GM23338 (cell line): ENCODE results near the gene CNNM4. TPM values are rescaled to one million over a fixed set of nuclear protein-coding genes. Genes with fewer than 3 reads are reported as not detected.

Experiments used
- ATAC-seq: fragments of 200-7000 bp; cut with Tn5 transposase; 3 replicates; pipeline ENCODE4 v1.9.1; 2020
- DNase-seq: peaks from one replicate; pipeline ENCODE4 v3.0.0-alpha.2; 2015; ENCODE audit warnings: low spot score
- H2AFZ ChIP-seq: fragments of 200-600 bp; sonication (generic); 2 replicates; pipeline ENCODE4 v1.8.0; 2016; ENCODE audit warnings: antibody characterized with exemption, mild to moderate bottlenecking, moderate library complexity
- H3F3A ChIP-seq: fragments of 200-600 bp; sonication (generic); replicated peaks from 2 replicates; pipeline ENCODE4 v1.8.0; 2017; ENCODE audit warnings: antibody characterized with exemption, mixed run types, low read depth
- H3K27ac ChIP-seq: fragments of 200-600 bp; sonication (generic); 2 replicates; pipeline ENCODE4 v1.6.1; 2016; ENCODE audit warnings: low read depth
- H3K27me3 ChIP-seq: fragments of 200-600 bp; sonication (generic); 2 replicates; pipeline ENCODE4 v1.8.0; 2016; ENCODE audit warnings: mild to moderate bottlenecking, mixed run types, moderate library complexity; ENCODE audit not compliant: insufficient read depth
- H3K36me3 ChIP-seq: fragments of 200-600 bp; sonication (generic); 2 replicates; pipeline ENCODE4 v1.8.0; 2016; ENCODE audit warnings: mild to moderate bottlenecking; ENCODE audit not compliant: insufficient read depth
- H3K4me1 ChIP-seq: fragments of 200-600 bp; sonication (generic); 2 replicates; pipeline ENCODE4 v1.8.0; 2016; ENCODE audit warnings: mild to moderate bottlenecking, moderate library complexity; ENCODE audit not compliant: insufficient read depth
- H3K4me2 ChIP-seq: fragments of 200-600 bp; sonication (generic); 2 replicates; pipeline ENCODE4 v1.7.1; 2017; ENCODE audit warnings: mixed run types
- H3K4me3 ChIP-seq: fragments of 200-600 bp; sonication (generic); 2 replicates; pipeline ENCODE4 v1.6.1; 2016; ENCODE audit warnings: mixed run types
- H3K79me2 ChIP-seq: fragments of 200-600 bp; sonication (generic); replicated peaks from 2 replicates; pipeline ENCODE4 v1.8.0; 2017; ENCODE audit warnings: mild to moderate bottlenecking; ENCODE audit not compliant: insufficient read depth
- H3K9me2 ChIP-seq: fragments of 200-600 bp; sonication (generic); 2 replicates; pipeline ENCODE4 v1.8.0; 2017; ENCODE audit not compliant: insufficient read depth
- H4K20me1 ChIP-seq: fragments of 200-600 bp; sonication (generic); replicated peaks from 2 replicates; pipeline ENCODE4 v1.8.0; 2017; ENCODE audit warnings: mild to moderate bottlenecking; ENCODE audit not compliant: insufficient read depth
- H3K27ac Mint-ChIP-seq: 2 replicates; pipeline ENCODE4 v1.8.0; 2020; ENCODE audit warnings: inconsistent platforms, mild to moderate bottlenecking, moderate library complexity, mixed read lengths
- H3K27me3 Mint-ChIP-seq: 3 replicates; pipeline ENCODE4 v1.8.0; 2022; ENCODE audit warnings: low read depth, mild to moderate bottlenecking, moderate library complexity, mixed read lengths, inconsistent platforms; ENCODE audit not compliant: insufficient read depth, poor library complexity
- H3K36me3 Mint-ChIP-seq: 3 replicates; pipeline ENCODE4 v1.8.0; 2021; ENCODE audit warnings: low read depth, mild to moderate bottlenecking, inconsistent platforms, moderate library complexity, mixed read lengths
- H3K4me1 Mint-ChIP-seq: 3 replicates; pipeline ENCODE4 v1.8.0; 2020; ENCODE audit warnings: mild to moderate bottlenecking, inconsistent platforms, mixed read lengths
- H3K4me3 Mint-ChIP-seq: 3 replicates; pipeline ENCODE4 v1.8.0; 2021; ENCODE audit warnings: moderate library complexity, mild to moderate bottlenecking, inconsistent platforms, mixed read lengths
- H3K9me3 Mint-ChIP-seq: 3 replicates; pipeline ENCODE4 v1.8.0; 2020; ENCODE audit warnings: moderate library complexity, mild to moderate bottlenecking, inconsistent platforms, mixed read lengths
- CTCF ChIP-seq, 2 experiments: fragments of 200-600 bp in 1 of 2; sonication (generic) in 1 of 2; conservative IDR thresholded peaks; 2 replicates each; pipeline versions ENCODE4 v1.5.1 to v1.6.1; 2016 to 2017; ENCODE audit warnings: antibody characterized with exemption in 2 of 2, low read depth in 2 of 2, mild to moderate bottlenecking in 2 of 2, moderate library complexity in 1 of 2
- ETS1 ChIP-seq: IDR thresholded peaks from 2 replicates; pipeline ENCODE4 v1.6.1; 2016; ENCODE audit warnings: antibody characterized with exemption
- EZH2phosphoT487 ChIP-seq: fragments of 200-600 bp; sonication (generic); IDR thresholded peaks from one replicate; pipeline ENCODE4 v1.8.1; 2018; ENCODE audit warnings: antibody characterized with exemption; ENCODE audit not compliant: unreplicated experiment
- JUNB ChIP-seq: IDR thresholded peaks from one replicate; pipeline ENCODE4 v1.6.1; 2016; ENCODE audit warnings: antibody characterized with exemption; ENCODE audit not compliant: unreplicated experiment
- NANOG ChIP-seq: IDR thresholded peaks from 2 replicates; pipeline ENCODE4 v1.6.1; 2016; ENCODE audit warnings: antibody characterized with exemption, borderline replicate concordance
- POLR2AphosphoS5 ChIP-seq: IDR thresholded peaks from 2 replicates; pipeline ENCODE4 v1.6.1; 2016; ENCODE audit warnings: antibody characterized with exemption, low read depth
- REST ChIP-seq: IDR thresholded peaks from one replicate; pipeline ENCODE4 v1.6.1; 2018; ENCODE audit warnings: antibody characterized with exemption; ENCODE audit not compliant: unreplicated experiment
- STAT1 ChIP-seq: IDR thresholded peaks from one replicate; pipeline ENCODE4 v1.6.1; 2016; ENCODE audit warnings: antibody characterized with exemption; ENCODE audit not compliant: unreplicated experiment
- ZNF114 ChIP-seq: fragments of 250-450 bp; sonication (Bioruptor Pico); IDR thresholded peaks from 2 replicates; pipeline ENCODE4 v1.5.0; 2020; ENCODE audit warnings: mild to moderate bottlenecking, moderate library complexity
- ZNF331 ChIP-seq: fragments of 250-450 bp; sonication (Bioruptor Pico); IDR thresholded peaks from 2 replicates; pipeline ENCODE4 v1.5.0; 2020; ENCODE audit warnings: low read depth, mild to moderate bottlenecking, moderate library complexity
- ZNF462 ChIP-seq: fragments of 250-450 bp; sonication (Bioruptor Pico); IDR thresholded peaks from 2 replicates; pipeline ENCODE4 v1.5.0; 2020; ENCODE audit warnings: mild to moderate bottlenecking, moderate library complexity
- polyA plus RNA-seq: library from polyadenylated mRNA; unstranded; fragments of >200 nt; fragmentation: Nextera tagmentation; extraction: Ambion mirVana; gene quantifications from 2 replicates; pipeline ENCODE4 v1.2.1, GENCODE V29; 2016
- total RNA-seq: library from RNA; depleted of rRNA; stranded (reverse); fragments of >200 nt; shearing (Covaris generic); gene quantifications from 2 replicates; pipeline ENCODE4 v1.2.3, GENCODE V29; 2014

The CNNM4 gene
- total and polyA plus RNA-seq, 2 experiments from 2014 or later: 2.9 to 12.9 TPM

- no peak for TF ChIP-seq ZNF462
Measured at GRCh38 chr2:96841701-96842495, 81.2 kb downstream of the CNNM4 start (continued).

DNA sequence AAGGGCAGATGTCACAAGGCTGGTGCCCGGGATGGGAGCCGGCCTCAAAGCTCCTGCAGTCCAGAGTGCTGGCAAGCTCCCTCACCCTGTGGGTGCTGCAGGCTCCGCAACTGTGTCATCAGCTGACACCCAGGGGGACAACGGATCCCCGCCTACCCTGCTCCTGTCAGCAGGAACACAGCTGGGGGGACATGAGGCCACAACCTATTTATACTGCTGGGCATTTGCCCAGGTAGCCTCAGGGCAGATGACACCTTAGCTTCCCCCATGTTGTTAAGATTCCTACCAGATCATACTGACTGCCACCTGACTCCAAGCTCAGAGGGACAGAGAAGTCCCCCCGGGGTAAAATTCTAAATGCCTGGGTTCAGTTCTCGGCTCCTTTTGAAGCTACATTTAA lies 81.9 kb downstream of the CNNM4 start:
- 0 out of 2 replicates have a peak, but pooled peaks cover 6% of the 10 kb centered on the region for H3K4me1 ChIP-seq
- no peaks in the 10 kb centered on the region; the same call in 1 of the 3 replicates for H3K4me1 Mint-ChIP-seq
- no peak overlapping the region for H3K4me3 ChIP-seq
- peaks cover 15% of the 10 kb centered on the region for H3K27me3 Mint-ChIP-seq
- no peaks in the 10 kb centered on the region for H3K79me2 ChIP-seq
- H3K36me3 Mint-ChIP-seq: peaks cover 9% of the 10 kb centered on the region
- no peak overlapping the region for H3K27ac ChIP-seq
- no peak overlapping the region for H3K4me3 Mint-ChIP-seq
- no peaks in the 10 kb centered on the region; the same call in 2 of the 3 replicates for H3K9me3 Mint-ChIP-seq
- H3K4me2 ChIP-seq: no peak overlapping the region
- H3K9me2 ChIP-seq: no peaks in the 10 kb centered on the region
- H3F3A ChIP-seq: no peaks in the 10 kb centered on the region
- H3K27ac Mint-ChIP-seq: no peak overlapping the region
- DNase-seq (no peak), ATAC-seq (no peak)
- H3K27me3 ChIP-seq: no peaks in the 10 kb centered on the region
- no peak overlapping the region for H2AFZ ChIP-seq
- no peaks in the 10 kb centered on the region for H4K20me1 ChIP-seq
- peaks cover 7% of the 10 kb centered on the region; the same call in 1 of the 2 replicates for H3K36me3 ChIP-seq
- TF ChIP-seq EZH2phosphoT487 (no peak), ETS1 (no peak), ZNF331 (CRISPR knock-in tag) (no peak), NANOG (no peak), CTCF (conservative IDR thresholded peaks at IDR 0.05; ENCODE audit: low read depth in 2 of 2) (no peak), POLR2AphosphoS5 (no peak), ZNF114 (CRISPR knock-in tag) (no peak), STAT1 (no peak), REST (no peak), JUNB (no peak)
